H9 (cell line): ENCODE data around the gene AJAP1. TPM values are rescaled to one million over a fixed set of nuclear protein-coding genes. Genes with fewer than 3 reads are reported as not detected.

Source experiments
- DNase-seq: peaks from one replicate; pipeline ENCODE4 v3.0.0-alpha.2; 2017
- H2AFZ ChIP-seq: one replicate; pipeline ENCODE4 v1.6.1; 2013; ENCODE audit warnings: mild to moderate bottlenecking, low read length, control low read depth, moderate library complexity
- H2AK5ac ChIP-seq: 2 replicates; pipeline ENCODE4 v1.6.1; 2013; ENCODE audit warnings: low read length, control low read depth, mixed read lengths; ENCODE audit not compliant: insufficient read length
- H2BK120ac ChIP-seq: one replicate; pipeline ENCODE4 v1.6.1; 2013; ENCODE audit warnings: low read depth, mild to moderate bottlenecking, low read length, control low read depth, inconsistent platforms; ENCODE audit not compliant: poor library complexity, severe bottlenecking
- H2BK12ac ChIP-seq: 2 replicates; pipeline ENCODE4 v1.6.1; 2013; ENCODE audit warnings: low read length, control low read depth, mixed read lengths, low read depth; ENCODE audit not compliant: insufficient read length
- H2BK15ac ChIP-seq: 2 replicates; pipeline ENCODE4 v1.6.1; 2013; ENCODE audit warnings: low read depth, low read length, control low read depth
- H2BK20ac ChIP-seq: one replicate; pipeline ENCODE4 v1.6.1; 2013; ENCODE audit warnings: low read depth, mild to moderate bottlenecking, low read length, control low read depth, inconsistent platforms; ENCODE audit not compliant: poor library complexity, severe bottlenecking
- H2BK5ac ChIP-seq: 2 replicates; pipeline ENCODE4 v1.6.1; 2013; ENCODE audit warnings: low read length, control low read depth, mixed read lengths; ENCODE audit not compliant: insufficient read length
- H3K14ac ChIP-seq: 2 replicates; pipeline ENCODE4 v1.6.1; 2013; ENCODE audit warnings: low read length, control low read depth; ENCODE audit not compliant: insufficient read depth
- H3K18ac ChIP-seq: 2 replicates; pipeline ENCODE4 v1.6.1; 2013; ENCODE audit warnings: low read depth, mild to moderate bottlenecking, mixed read lengths, low read length, control low read depth; ENCODE audit not compliant: insufficient read length
- H3K23ac ChIP-seq: 2 replicates; pipeline ENCODE4 v1.6.1; 2013; ENCODE audit warnings: low read length, control low read depth, mixed read lengths, low read depth; ENCODE audit not compliant: insufficient read length
- H3K23me2 ChIP-seq: 2 replicates; pipeline ENCODE4 v1.6.1; 2013; ENCODE audit warnings: low read depth, mild to moderate bottlenecking, mixed read lengths, low read length, control low read depth; ENCODE audit not compliant: insufficient read length, poor library complexity, severe bottlenecking
- H3K27ac ChIP-seq: 2 replicates; pipeline ENCODE4 v1.5.1; 2013; ENCODE audit warnings: low read length, control low read depth, mixed read lengths, low read depth; ENCODE audit not compliant: insufficient read length
- H3K27me3 ChIP-seq: 2 replicates; pipeline ENCODE4 v1.6.1; 2013; ENCODE audit warnings: low read length, control low read depth, inconsistent platforms; ENCODE audit not compliant: insufficient read depth
- H3K4ac ChIP-seq: 2 replicates; pipeline ENCODE4 v1.6.1; 2013; ENCODE audit warnings: low read depth, mild to moderate bottlenecking, control low read depth, inconsistent platforms, low read length, moderate library complexity
- H3K4me1 ChIP-seq: 2 replicates; pipeline ENCODE4 v1.6.1; 2013; ENCODE audit warnings: low read length, control low read depth, inconsistent platforms; ENCODE audit not compliant: insufficient read depth
- H3K4me2 ChIP-seq: 2 replicates; pipeline ENCODE4 v1.6.1; 2013; ENCODE audit warnings: low read length, control low read depth, mixed read lengths; ENCODE audit not compliant: insufficient read length, insufficient read depth
- H3K56ac ChIP-seq: 2 replicates; pipeline ENCODE4 v1.6.1; 2013; ENCODE audit warnings: low read depth, mild to moderate bottlenecking, mixed read lengths, low read length, control low read depth; ENCODE audit not compliant: insufficient read length
- H3K79me1 ChIP-seq: 2 replicates; pipeline ENCODE4 v1.6.1; 2013; ENCODE audit warnings: low read depth, mild to moderate bottlenecking, moderate library complexity, low read length, control low read depth, inconsistent platforms; ENCODE audit not compliant: insufficient read depth, poor library complexity, severe bottlenecking
- H3K79me2 ChIP-seq: 2 replicates; pipeline ENCODE4 v1.6.1; 2013; ENCODE audit warnings: low read length, control low read depth, inconsistent platforms; ENCODE audit not compliant: insufficient read depth
- H3K9ac ChIP-seq: 2 replicates; pipeline ENCODE4 v1.6.1; 2013; ENCODE audit warnings: low read length, control low read depth, mixed read lengths; ENCODE audit not compliant: insufficient read length; ENCODE audit errors: extremely low read depth
- H3K9me3 ChIP-seq: one replicate; pipeline ENCODE4 v1.6.1; 2013; ENCODE audit warnings: low read depth, low read length, inconsistent platforms; ENCODE audit not compliant: control insufficient read depth
- H3T11ph ChIP-seq: one replicate; pipeline ENCODE4 v1.6.1; 2013; ENCODE audit warnings: mild to moderate bottlenecking, low read length, control low read depth, inconsistent platforms
- H4K20me1 ChIP-seq: one replicate; pipeline ENCODE4 v1.6.1; 2013; ENCODE audit not compliant: control insufficient read depth, insufficient read length, insufficient read depth
- H4K5ac ChIP-seq: 2 replicates; pipeline ENCODE4 v1.6.1; 2013; ENCODE audit warnings: low read depth, mild to moderate bottlenecking, mixed read lengths, low read length, control low read depth; ENCODE audit not compliant: insufficient read length
- H4K8ac ChIP-seq: replicated peaks from 2 replicates; pipeline ENCODE4 v1.6.1; 2013; ENCODE audit warnings: low read length, control low read depth, mixed read lengths, low read depth; ENCODE audit not compliant: insufficient read length
- H4K91ac ChIP-seq: 2 replicates; pipeline ENCODE4 v1.6.1; 2013; ENCODE audit warnings: low read depth, mild to moderate bottlenecking, moderate library complexity, mixed read lengths, low read length, control low read depth; ENCODE audit not compliant: insufficient read length
- H3K27ac Mint-ChIP-seq, 3 experiments: 2 replicates in 2 of 3; 3 replicates in 1 of 3; pipeline ENCODE4 v1.8.0; 2020 to 2021; ENCODE audit warnings: mixed read lengths in 3 of 3, mild to moderate bottlenecking in 1 of 3, moderate library complexity in 1 of 3
- H3K27me3 Mint-ChIP-seq: 2 replicates; pipeline ENCODE4 v1.8.0; 2021; ENCODE audit warnings: low read depth, mild to moderate bottlenecking, moderate library complexity, mixed read lengths
- H3K36me3 Mint-ChIP-seq, 3 experiments: 2 replicates in 2 of 3; 3 replicates in 1 of 3; pipeline ENCODE4 v1.8.0; 2020 to 2021; ENCODE audit warnings: low read depth in 3 of 3, mixed read lengths in 3 of 3; ENCODE audit not compliant: insufficient read depth in 1 of 3
- H3K4me1 Mint-ChIP-seq, 2 experiments: 2 replicates each; pipeline ENCODE4 v1.8.0; 2020; ENCODE audit warnings: mixed read lengths in 2 of 2
- H3K4me3 Mint-ChIP-seq, 2 experiments: 2 replicates in 1 of 2; 3 replicates in 1 of 2; pipeline ENCODE4 v1.8.0; 2020 to 2021; ENCODE audit warnings: mild to moderate bottlenecking in 2 of 2, mixed read lengths in 2 of 2, moderate library complexity in 1 of 2
- H3K9me3 Mint-ChIP-seq, 2 experiments: 2 replicates in 1 of 2; 3 replicates in 1 of 2; pipeline ENCODE4 v1.8.0; 2020; ENCODE audit warnings: mild to moderate bottlenecking in 2 of 2, mixed read lengths in 2 of 2, moderate library complexity in 1 of 2
- CTCF ChIP-seq: fragments of 200-600 bp; sonication (generic); conservative IDR thresholded peaks from 3 replicates; pipeline ENCODE4 v1.8.0; 2021; ENCODE audit warnings: antibody characterized with exemption, mild to moderate bottlenecking
- WGBS: extraction: QIAGEN DNeasy Blood & Tissue Kit; methylation state at CpG from one replicate; pipeline ENCODE4 v1.1.7; 2013; ENCODE audit warnings: missing lambda C conversion rate, low lambda C conversion rate, mixed read lengths; ENCODE audit not compliant: insufficient read length; ENCODE audit errors: extremely low coverage; 5-methylcytosine and 5-hydroxymethylcytosine counted together
- total RNA-seq: library from RNA; stranded (reverse); gene quantifications from 2 replicates; pipeline ENCODE4 v1.2.1, GENCODE V29; 2021

Gene AJAP1
- total RNA-seq, 1 experiment from 2014 or later, result 8.6 TPM

GRCh38 chr1:4769516-4770280 is 115.3 kb downstream of the AJAP1 start:
- Histone ChIP-seq H4K8ac (no peak overlapping the region), H2BK12ac (no peak overlapping the region), H3K79me1 (no peaks in the 10 kb centered on the region), H3K14ac (no peak overlapping the region; the same call in 1 of the 2 replicates), H3K79me2 (no peaks in the 10 kb centered on the region), H3K23me2 (no peaks in the 10 kb centered on the region), H3K18ac (no peak overlapping the region), H3K4ac (no peak overlapping the region), H3K56ac (no peak overlapping the region), H4K5ac (no peak overlapping the region), H2BK15ac (no peak overlapping the region), H3K27ac (no peak overlapping the region), H3K9ac (no peak overlapping the region), H3K4me2 (no peak overlapping the region), H2BK20ac (no peak overlapping the region), H3T11ph (no peak overlapping the region), H2BK5ac (no peak overlapping the region), H4K91ac (no peak overlapping the region), H3K9me3 (no peaks in the 10 kb centered on the region), H4K20me1 (no peaks in the 10 kb centered on the region), H3K27me3 (no peaks in the 10 kb centered on the region), H2AFZ (no peak overlapping the region), H3K23ac (no peak overlapping the region), H2AK5ac (no peak overlapping the region), H3K4me1 (no peaks in the 10 kb centered on the region), H2BK120ac (no peak overlapping the region)
- DNase-seq, result no peak
- H3K36me3 Mint-ChIP-seq, result peaks cover 0 to 6% (median 0%) of the 10 kb centered on the region in 3 experiments; a peak in 1 of 7 replicates
- 0 out of 3 replicates have a peak, but pooled peaks have one; percentile 17 for TF ChIP-seq CTCF
- H3K9me3 Mint-ChIP-seq, result no peaks in the 10 kb centered on the region
- H3K4me3 Mint-ChIP-seq, result no peak overlapping the region
- peaks cover 5% of the 10 kb centered on the region; the same call in 1 of the 2 replicates for H3K27me3 Mint-ChIP-seq
- WGBS, result no CpG with 5 or more reads among the region's 18 CpGs
- peaks cover 2 to 6% of the 10 kb centered on the region in 2 experiments; a peak in 2 of 4 replicates for H3K4me1 Mint-ChIP-seq
- no peak overlapping the region for H3K27ac Mint-ChIP-seq
